ENCODE data around the gene BAK1. TPM values are rescaled to one million over a fixed set of nuclear protein-coding genes. Genes with fewer than 3 reads are reported as not detected.
"Not testable (repeated sequence)": the region's sequence is repeated elsewhere in the genome, so short reads cannot be mapped to it uniquely, and the experiment has no call there.

BAK1 gene
- total and polyA plus RNA-seq, 2 donors (not counting 1 experiment from before 2014, with no cell fraction given) = 12.9 to 13.0 TPM

DNA sequence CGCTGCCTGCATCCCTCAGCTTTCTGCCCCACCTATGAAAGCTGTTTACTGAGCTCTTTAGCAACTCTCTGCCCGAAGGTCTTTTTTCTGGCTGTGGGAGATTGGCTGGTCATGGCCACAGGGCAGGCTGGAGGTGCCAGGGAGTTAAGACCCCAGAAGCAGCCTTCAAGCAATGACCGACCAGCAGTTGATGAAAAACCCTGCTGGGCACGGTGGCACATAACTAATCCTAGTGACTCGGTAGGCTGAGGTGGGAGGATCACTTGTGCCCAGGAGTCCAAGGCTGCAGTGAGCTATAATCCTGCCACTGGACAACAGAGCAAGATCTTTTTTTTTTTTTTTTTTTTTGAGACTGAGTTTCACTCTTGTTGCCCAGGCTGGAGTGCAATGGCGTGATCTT is 20.7 kb upstream of the BAK1 start:
- H3K4me2 ChIP-seq (ENCODE audit: extremely low read depth, insufficient read depth, low read length) = no peak overlapping the region
- no peak overlapping the region for H2AFZ ChIP-seq (ENCODE audit: low read length)
- H4K20me1 ChIP-seq (ENCODE audit: control insufficient read depth, extremely low read depth, insufficient read depth, low read length) = no peaks in the 10 kb centered on the region
- no peaks in the 10 kb centered on the region for H3K9me3 ChIP-seq (ENCODE audit: control insufficient read depth, insufficient read depth, low read depth, low read length)
- no peak overlapping the region for H3K9ac ChIP-seq (ENCODE audit: insufficient read depth, low read length)
- no peak overlapping the region for H3K27ac ChIP-seq (ENCODE audit: insufficient read depth, low read length)
- no peaks in the 10 kb centered on the region for H3K27me3 ChIP-seq (ENCODE audit: control insufficient read depth, insufficient read depth, low read length)
- DNase-seq (ENCODE audit: low read depth in 2 of 2) = no peak
- no peaks in the 10 kb centered on the region for H3K36me3 ChIP-seq (ENCODE audit: control insufficient read depth, insufficient read depth, low read length)
- H3K4me3 ChIP-seq (replicated peaks in 1 of 4; ENCODE audit: control extremely low read depth in 1 of 4, insufficient read depth in 1 of 4, low read depth in 3 of 4, low read length in 4 of 4) = no peak overlapping the region
- H3K79me2 ChIP-seq (ENCODE audit: control insufficient read depth, insufficient read depth, low read length) = no peaks in the 10 kb centered on the region
- H3K4me1 ChIP-seq (ENCODE audit: control insufficient read depth, extremely low read depth, insufficient read depth, low read length) = no peaks in the 10 kb centered on the region
- TF ChIP-seq, protein P1, sequence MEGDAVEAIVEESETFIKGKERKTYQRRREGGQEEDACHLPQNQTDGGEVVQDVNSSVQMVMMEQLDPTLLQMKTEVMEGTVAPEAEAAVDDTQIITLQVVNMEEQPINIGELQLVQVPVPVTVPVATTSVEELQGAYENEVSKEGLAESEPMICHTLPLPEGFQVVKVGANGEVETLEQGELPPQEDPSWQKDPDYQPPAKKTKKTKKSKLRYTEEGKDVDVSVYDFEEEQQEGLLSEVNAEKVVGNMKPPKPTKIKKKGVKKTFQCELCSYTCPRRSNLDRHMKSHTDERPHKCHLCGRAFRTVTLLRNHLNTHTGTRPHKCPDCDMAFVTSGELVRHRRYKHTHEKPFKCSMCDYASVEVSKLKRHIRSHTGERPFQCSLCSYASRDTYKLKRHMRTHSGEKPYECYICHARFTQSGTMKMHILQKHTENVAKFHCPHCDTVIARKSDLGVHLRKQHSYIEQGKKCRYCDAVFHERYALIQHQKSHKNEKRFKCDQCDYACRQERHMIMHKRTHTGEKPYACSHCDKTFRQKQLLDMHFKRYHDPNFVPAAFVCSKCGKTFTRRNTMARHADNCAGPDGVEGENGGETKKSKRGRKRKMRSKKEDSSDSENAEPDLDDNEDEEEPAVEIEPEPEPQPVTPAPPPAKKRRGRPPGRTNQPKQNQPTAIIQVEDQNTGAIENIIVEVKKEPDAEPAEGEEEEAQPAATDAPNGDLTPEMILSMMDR (conservative IDR thresholded peaks at IDR 0.05 in 1 of 2, IDR thresholded peaks at IDR 0.05 in 1 of 2; ENCODE audit: low read depth in 1 of 2, low read length in 2 of 2) = no peak
- TF ChIP-seq EZH2 (IDR thresholded peaks at IDR 0.05; ENCODE audit: low read length, missing control alignments) = no peak

DNA sequence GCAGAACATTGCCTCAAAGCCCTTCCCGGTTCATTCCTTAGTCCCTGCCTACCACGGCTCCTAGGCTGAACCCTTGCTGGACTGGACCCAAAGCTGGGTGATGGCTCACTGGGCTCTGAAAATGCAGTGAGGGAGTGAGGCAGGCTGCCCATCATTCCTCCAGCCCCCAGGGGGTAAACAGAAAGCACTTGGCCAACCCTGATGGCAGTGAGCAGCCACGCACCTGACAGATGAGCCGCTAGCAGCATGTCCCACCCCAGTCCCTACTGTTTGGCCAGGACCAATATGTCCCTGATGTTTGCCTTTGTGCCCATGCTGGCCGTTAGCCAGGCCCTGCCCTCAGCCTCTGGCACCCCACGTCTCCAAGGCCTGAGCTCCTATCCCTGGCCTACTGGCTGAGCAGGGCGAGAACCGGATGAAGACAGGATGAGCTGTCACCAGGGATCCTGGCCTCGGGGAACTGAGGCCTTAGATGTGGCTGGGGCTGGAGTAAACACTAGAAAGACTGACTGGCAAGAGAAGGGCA is 19.4 kb upstream of the BAK1 start:
- Histone ChIP-seq H4K20me1 (ENCODE audit: control insufficient read depth, extremely low read depth, insufficient read depth, low read length) (no peaks in the 10 kb centered on the region), H3K27ac (ENCODE audit: insufficient read depth, low read length) (no peak overlapping the region), H3K9ac (ENCODE audit: insufficient read depth, low read length) (no peak overlapping the region), H3K27me3 (ENCODE audit: control insufficient read depth, insufficient read depth, low read length) (no peaks in the 10 kb centered on the region), H2AFZ (ENCODE audit: low read length) (no peak overlapping the region), H3K9me3 (ENCODE audit: control insufficient read depth, insufficient read depth, low read depth, low read length) (no peaks in the 10 kb centered on the region), H3K79me2 (ENCODE audit: control insufficient read depth, insufficient read depth, low read length) (no peaks in the 10 kb centered on the region), H3K4me1 (ENCODE audit: control insufficient read depth, extremely low read depth, insufficient read depth, low read length) (no peaks in the 10 kb centered on the region), H3K4me3 (replicated peaks in 1 of 4; ENCODE audit: control extremely low read depth in 1 of 4, insufficient read depth in 1 of 4, low read depth in 3 of 4, low read length in 4 of 4) (no peak overlapping the region), H3K36me3 (ENCODE audit: control insufficient read depth, insufficient read depth, low read length) (no peaks in the 10 kb centered on the region), H3K4me2 (ENCODE audit: extremely low read depth, insufficient read depth, low read length) (no peak overlapping the region)
- TF ChIP-seq, protein P1 (conservative IDR thresholded peaks at IDR 0.05 in 1 of 2, IDR thresholded peaks at IDR 0.05 in 1 of 2; ENCODE audit: low read depth in 1 of 2, low read length in 2 of 2) = no peak
- TF ChIP-seq EZH2 (IDR thresholded peaks at IDR 0.05; ENCODE audit: low read length, missing control alignments) = no peak
- no peak for DNase-seq (ENCODE audit: low read depth in 2 of 2)

DNA sequence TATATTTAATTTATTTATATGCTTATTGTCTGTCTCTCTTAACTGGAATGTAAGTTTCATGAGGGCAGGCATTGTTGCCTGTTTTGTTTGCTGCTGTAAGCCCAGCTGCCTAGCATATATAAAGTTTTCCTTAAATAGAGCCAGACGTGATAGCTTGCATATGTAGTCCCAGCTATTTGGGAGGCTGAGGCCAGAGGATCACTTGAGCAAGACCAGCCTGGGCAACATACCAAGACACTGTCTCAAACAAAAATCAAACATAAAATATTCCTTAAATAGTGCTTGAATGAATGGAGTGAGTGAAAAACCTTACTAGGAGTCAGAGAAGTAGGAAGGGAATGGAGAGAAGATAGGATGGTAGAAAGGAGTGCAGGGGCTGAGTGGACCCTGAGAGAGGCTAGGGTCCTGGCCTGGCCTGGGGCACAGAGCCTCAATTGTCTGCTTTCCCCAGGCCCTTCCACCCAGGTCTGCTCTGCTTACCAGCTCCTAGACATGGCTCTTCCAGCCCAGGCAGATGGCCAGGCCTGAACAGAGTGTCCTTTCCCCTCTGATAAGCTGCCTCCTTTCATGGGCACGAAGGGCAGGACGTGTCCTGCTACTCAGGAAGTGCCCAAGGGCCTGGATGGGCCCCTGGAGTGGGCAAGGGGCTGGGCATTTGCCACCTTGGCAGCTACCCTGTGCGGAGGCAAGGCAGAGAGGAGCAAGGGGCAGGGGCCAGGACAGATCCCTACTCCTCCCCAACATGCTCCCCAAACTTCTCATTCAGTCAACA is 17.7 kb upstream of the BAK1 start:
- H3K9me3 ChIP-seq (ENCODE audit: control insufficient read depth, insufficient read depth, low read depth, low read length) = no peaks in the 10 kb centered on the region
- H3K4me2 ChIP-seq (ENCODE audit: extremely low read depth, insufficient read depth, low read length) = no peak overlapping the region
- no peaks in the 10 kb centered on the region for H3K27me3 ChIP-seq (ENCODE audit: control insufficient read depth, insufficient read depth, low read length)
- TF ChIP-seq EZH2 (IDR thresholded peaks at IDR 0.05; ENCODE audit: low read length, missing control alignments) = no peak
- TF ChIP-seq, protein P1 (conservative IDR thresholded peaks at IDR 0.05 in 1 of 2, IDR thresholded peaks at IDR 0.05 in 1 of 2; ENCODE audit: low read depth in 1 of 2, low read length in 2 of 2) = no peak
- no peak overlapping the region for H3K27ac ChIP-seq (ENCODE audit: insufficient read depth, low read length)
- no peaks in the 10 kb centered on the region for H3K36me3 ChIP-seq (ENCODE audit: control insufficient read depth, insufficient read depth, low read length)
- no peaks in the 10 kb centered on the region for H3K79me2 ChIP-seq (ENCODE audit: control insufficient read depth, insufficient read depth, low read length)
- no peaks in the 10 kb centered on the region for H3K4me1 ChIP-seq (ENCODE audit: control insufficient read depth, extremely low read depth, insufficient read depth, low read length)
- H2AFZ ChIP-seq (ENCODE audit: low read length) = no peak overlapping the region
- DNase-seq (ENCODE audit: low read depth in 2 of 2) = peak in 1 of 2 donors; percentile 46
- no peak overlapping the region for H3K9ac ChIP-seq (ENCODE audit: insufficient read depth, low read length)
- no peaks in the 10 kb centered on the region for H4K20me1 ChIP-seq (ENCODE audit: control insufficient read depth, extremely low read depth, insufficient read depth, low read length)
- no peak overlapping the region for H3K4me3 ChIP-seq (replicated peaks in 1 of 4; ENCODE audit: control extremely low read depth in 1 of 4, insufficient read depth in 1 of 4, low read depth in 3 of 4, low read length in 4 of 4)

DNA sequence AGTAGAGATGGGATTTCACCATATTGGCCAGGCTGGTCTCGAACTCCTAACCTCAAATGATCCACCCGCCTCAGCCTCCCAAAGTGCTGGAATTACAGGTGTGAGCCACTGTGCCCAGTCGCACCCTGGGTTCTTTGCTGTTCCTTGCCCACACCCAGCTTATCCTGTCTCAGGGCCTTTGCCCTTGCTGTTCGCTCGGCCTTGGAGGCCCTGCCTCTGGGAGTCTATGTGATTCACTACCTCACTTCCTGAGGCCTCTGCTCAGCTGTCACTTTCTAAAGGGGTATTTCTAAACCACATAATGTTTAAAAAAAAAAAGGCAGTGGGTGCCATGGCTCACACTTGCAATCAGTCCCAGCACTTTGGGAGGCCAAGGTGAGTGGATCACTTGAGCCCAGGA is 16.8 kb upstream of the BAK1 start:
- H3K9ac ChIP-seq (ENCODE audit: insufficient read depth, low read length); H3K27ac ChIP-seq (ENCODE audit: insufficient read depth, low read length); H3K36me3 ChIP-seq (ENCODE audit: control insufficient read depth, insufficient read depth, low read length); H3K79me2 ChIP-seq (ENCODE audit: control insufficient read depth, insufficient read depth, low read length); H2AFZ ChIP-seq (ENCODE audit: low read length); H3K27me3 ChIP-seq (ENCODE audit: control insufficient read depth, insufficient read depth, low read length); H3K4me1 ChIP-seq (ENCODE audit: control insufficient read depth, extremely low read depth, insufficient read depth, low read length); DNase-seq (ENCODE audit: low read depth in 2 of 2); H3K4me3 ChIP-seq (replicated peaks in 1 of 4; ENCODE audit: control extremely low read depth in 1 of 4, insufficient read depth in 1 of 4, low read depth in 3 of 4, low read length in 4 of 4); H4K20me1 ChIP-seq (ENCODE audit: control insufficient read depth, extremely low read depth, insufficient read depth, low read length); H3K4me2 ChIP-seq (ENCODE audit: extremely low read depth, insufficient read depth, low read length); H3K9me3 ChIP-seq (ENCODE audit: control insufficient read depth, insufficient read depth, low read depth, low read length): not testable (repeated sequence)
